PC-3 (cell line): ENCODE results near the gene DHH.

Experiments used
- CTCF ChIP-seq: fragments of 300-600 bp; sonication (generic); conservative IDR thresholded peaks from 2 replicates; pipeline ENCODE4 v1.5.1; 2017; ENCODE audit warnings: antibody characterized with exemption, low read depth, mild to moderate bottlenecking, low read length
- EZH2phosphoT487 ChIP-seq: fragments of 300-600 bp; sonication (generic); IDR thresholded peaks from 2 replicates; pipeline ENCODE4 v1.6.1; 2018; ENCODE audit warnings: mild to moderate bottlenecking, antibody characterized with exemption, low read length, borderline replicate concordance

GRCh38 chr12:49110464-49111155 is 16.0 kb upstream of the DHH start, which contains the start of gene LMBR1L:
- TF ChIP-seq CTCF (no peak; the same call in 1 of the 2 replicates), EZH2phosphoT487 (no peak)
